ENCODE data around the gene FNDC3B.

- TF ChIP-seq, protein P1, sequence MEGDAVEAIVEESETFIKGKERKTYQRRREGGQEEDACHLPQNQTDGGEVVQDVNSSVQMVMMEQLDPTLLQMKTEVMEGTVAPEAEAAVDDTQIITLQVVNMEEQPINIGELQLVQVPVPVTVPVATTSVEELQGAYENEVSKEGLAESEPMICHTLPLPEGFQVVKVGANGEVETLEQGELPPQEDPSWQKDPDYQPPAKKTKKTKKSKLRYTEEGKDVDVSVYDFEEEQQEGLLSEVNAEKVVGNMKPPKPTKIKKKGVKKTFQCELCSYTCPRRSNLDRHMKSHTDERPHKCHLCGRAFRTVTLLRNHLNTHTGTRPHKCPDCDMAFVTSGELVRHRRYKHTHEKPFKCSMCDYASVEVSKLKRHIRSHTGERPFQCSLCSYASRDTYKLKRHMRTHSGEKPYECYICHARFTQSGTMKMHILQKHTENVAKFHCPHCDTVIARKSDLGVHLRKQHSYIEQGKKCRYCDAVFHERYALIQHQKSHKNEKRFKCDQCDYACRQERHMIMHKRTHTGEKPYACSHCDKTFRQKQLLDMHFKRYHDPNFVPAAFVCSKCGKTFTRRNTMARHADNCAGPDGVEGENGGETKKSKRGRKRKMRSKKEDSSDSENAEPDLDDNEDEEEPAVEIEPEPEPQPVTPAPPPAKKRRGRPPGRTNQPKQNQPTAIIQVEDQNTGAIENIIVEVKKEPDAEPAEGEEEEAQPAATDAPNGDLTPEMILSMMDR (IDR thresholded peaks at IDR 0.05), result no peak
- no peak for TF ChIP-seq POLR2A (IDR thresholded peaks at IDR 0.05)
These were observed 333.5 kb downstream of the FNDC3B start for GRCh38 chr3:172372895-172373294.
